GM12864 (cell line): ENCODE data around the gene CACNA1C.
"Not testable (repeated sequence)": the region's sequence is repeated elsewhere in the genome, so short reads cannot be mapped to it uniquely, and the experiment has no call there.

Experiments used
- DNase-seq: peaks from one replicate; pipeline ENCODE4 v3.0.0-alpha.2; 2011; ENCODE audit warnings: low read depth
- H3K4me3 ChIP-seq: 2 replicates; pipeline ENCODE4 v1.5.1; 2011; ENCODE audit warnings: mild to moderate bottlenecking, low read depth, low read length, control low read depth
- CTCF ChIP-seq: IDR thresholded peaks from 2 replicates; pipeline ENCODE4 v1.5.1; 2011; ENCODE audit warnings: low read depth, mild to moderate bottlenecking, moderate library complexity, low read length, control low read depth, inconsistent platforms; ENCODE audit errors: missing control alignments

CACNA1C gene

GRCh38 chr12:2248087-2248900 lies 195.5 kb downstream of the CACNA1C start:
- DNase-seq, result no peak
- TF ChIP-seq CTCF, result no peak
- no peak overlapping the region for H3K4me3 ChIP-seq

GRCh38 chr12:2248901-2249381 lies 196.2 kb downstream of the CACNA1C start:
- DNase-seq, result peak; percentile 82
- H3K4me3 ChIP-seq, result no peak overlapping the region
- no peak for TF ChIP-seq CTCF

- DNase-seq, result no peak
- no peak for TF ChIP-seq CTCF
- no peak overlapping the region for H3K4me3 ChIP-seq
Measured at GRCh38 chr12:2250797-2251196, 198.0 kb downstream of the CACNA1C start.

- TF ChIP-seq CTCF, result no peak
- no peak overlapping the region for H3K4me3 ChIP-seq
- no peak for DNase-seq
Measured at GRCh38 chr12:2251526-2252209, 198.9 kb downstream of the CACNA1C start.

GRCh38 chr12:2255311-2255710 lies 202.5 kb downstream of the CACNA1C start:
- no peak overlapping the region for H3K4me3 ChIP-seq
- no peak for TF ChIP-seq CTCF
- DNase-seq, result no peak

- H3K4me3 ChIP-seq, DNase-seq: not testable (repeated sequence)
Measured at GRCh38 chr12:2255731-2256130, 202.9 kb downstream of the CACNA1C start.

GRCh38 chr12:2256453-2256852 lies 203.7 kb downstream of the CACNA1C start:
- no peak overlapping the region for H3K4me3 ChIP-seq
- no peak for DNase-seq
- TF ChIP-seq CTCF, result no peak
